GM12872 (cell line): Measurements from ENCODE around the gene HSP90AB1.

Experiments used
- CTCF ChIP-seq: IDR thresholded peaks from 3 replicates; pipeline ENCODE4 v1.5.1; 2011; ENCODE audit warnings: low read depth, mild to moderate bottlenecking, low read length, moderate library complexity; ENCODE audit not compliant: insufficient read depth

Gene HSP90AB1

GRCh38 chr6:44301782-44302564 lies 55.1 kb downstream of the HSP90AB1 start:
- TF ChIP-seq CTCF: no peak

GRCh38 chr6:44302856-44303255 lies 56.0 kb downstream of the HSP90AB1 start:
- TF ChIP-seq CTCF: no peak
